Neural crest cell (in vitro differentiated cells): ENCODE measurements around the gene SIPA1L3. TPM values are rescaled to one million over a fixed set of nuclear protein-coding genes. Genes with fewer than 3 reads are reported as not detected.
"Not testable (repeated sequence)": the region's sequence is repeated elsewhere in the genome, so short reads cannot be mapped to it uniquely, and the experiment has no call there.

ENCODE experiments used
- DNase-seq: peaks from one replicate; pipeline ENCODE4 v3.0.0; 2021; ENCODE audit warnings: low read depth, mixed read lengths, low spot score
- H3K27ac Mint-ChIP-seq: one replicate; pipeline ENCODE4 v1.8.0; 2021; ENCODE audit warnings: mild to moderate bottlenecking, mixed read lengths; ENCODE audit not compliant: unreplicated experiment
- H3K27me3 Mint-ChIP-seq: 2 replicates; pipeline ENCODE4 v1.8.0; 2021; ENCODE audit warnings: low read depth, mild to moderate bottlenecking, mixed read lengths
- H3K36me3 Mint-ChIP-seq: 2 replicates; pipeline ENCODE4 v1.8.0; 2021; ENCODE audit warnings: low read depth, mild to moderate bottlenecking, mixed read lengths
- H3K4me1 Mint-ChIP-seq: 2 replicates; pipeline ENCODE4 v1.8.0; 2021; ENCODE audit warnings: mixed read lengths
- H3K4me3 Mint-ChIP-seq: one replicate; pipeline ENCODE4 v1.8.0; 2021; ENCODE audit warnings: mild to moderate bottlenecking, mixed read lengths
- H3K9me3 Mint-ChIP-seq: 2 replicates; pipeline ENCODE4 v1.8.0; 2021; ENCODE audit warnings: mixed read lengths
- CTCF ChIP-seq: fragments of 200-600 bp; sonication (generic); conservative IDR thresholded peaks from 2 replicates; pipeline ENCODE4 v1.5.0; 2021; ENCODE audit warnings: antibody characterized with exemption, mild to moderate bottlenecking
- total RNA-seq: library from RNA; stranded (reverse); gene quantifications from 2 replicates; pipeline ENCODE4 v1.2.1, GENCODE V29; 2021

The SIPA1L3 gene
- total RNA-seq, 1 donor from 2014 or later, result 41.2 TPM

GRCh38 chr19:38227287-38228004 is 320.4 kb downstream of the SIPA1L3 start:
- H3K27ac Mint-ChIP-seq, result no peak overlapping the region
- no peak for DNase-seq
- peak overlapping the region; percentile 76 for H3K4me3 Mint-ChIP-seq
- peaks cover 44% of the 10 kb centered on the region for H3K4me1 Mint-ChIP-seq
- peaks cover 7% of the 10 kb centered on the region for H3K36me3 Mint-ChIP-seq
- no peaks in the 10 kb centered on the region for H3K9me3 Mint-ChIP-seq
- peaks cover 21% of the 10 kb centered on the region for H3K27me3 Mint-ChIP-seq
- TF ChIP-seq CTCF, result no peak

DNA sequence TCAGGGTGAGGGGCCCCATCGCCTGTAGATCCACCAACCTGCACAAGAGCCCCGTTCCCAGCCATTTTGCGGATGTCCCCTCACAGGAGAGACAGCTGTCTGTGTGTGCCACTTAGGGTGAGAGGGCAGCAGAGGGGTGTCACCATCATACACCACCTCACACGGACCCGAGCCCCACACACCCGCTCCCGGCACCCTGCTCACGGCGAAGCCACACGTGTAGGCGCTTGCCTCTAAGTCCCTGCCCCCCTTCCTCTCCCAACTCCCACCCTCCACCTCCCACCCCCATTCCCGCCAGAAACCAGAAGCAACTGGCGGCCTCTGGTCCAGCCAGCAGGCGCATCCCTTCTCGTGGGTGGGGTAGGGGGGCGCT is 321.0 kb downstream of the SIPA1L3 start:
- peak overlapping the region; percentile 76 for H3K4me3 Mint-ChIP-seq
- no peak for TF ChIP-seq CTCF
- H3K4me1 Mint-ChIP-seq, result peaks cover 41% of the 10 kb centered on the region
- DNase-seq, result no peak
- H3K9me3 Mint-ChIP-seq, result no peaks in the 10 kb centered on the region
- H3K36me3 Mint-ChIP-seq, result peaks cover 5% of the 10 kb centered on the region
- peaks cover 24% of the 10 kb centered on the region for H3K27me3 Mint-ChIP-seq
- no peak overlapping the region for H3K27ac Mint-ChIP-seq

- peak; percentile 64 for DNase-seq
- no peaks in the 10 kb centered on the region for H3K36me3 Mint-ChIP-seq
- H3K4me3 Mint-ChIP-seq, result peak overlapping the region; percentile 88
- H3K9me3 Mint-ChIP-seq, result no peaks in the 10 kb centered on the region
- H3K27me3 Mint-ChIP-seq, result peaks cover 25% of the 10 kb centered on the region
- peak overlapping the region; percentile 72 for H3K27ac Mint-ChIP-seq
- TF ChIP-seq CTCF, result no peak
- peaks cover 35% of the 10 kb centered on the region for H3K4me1 Mint-ChIP-seq
These were observed 321.8 kb downstream of the SIPA1L3 start for GRCh38 chr19:38228491-38229439.

DNA sequence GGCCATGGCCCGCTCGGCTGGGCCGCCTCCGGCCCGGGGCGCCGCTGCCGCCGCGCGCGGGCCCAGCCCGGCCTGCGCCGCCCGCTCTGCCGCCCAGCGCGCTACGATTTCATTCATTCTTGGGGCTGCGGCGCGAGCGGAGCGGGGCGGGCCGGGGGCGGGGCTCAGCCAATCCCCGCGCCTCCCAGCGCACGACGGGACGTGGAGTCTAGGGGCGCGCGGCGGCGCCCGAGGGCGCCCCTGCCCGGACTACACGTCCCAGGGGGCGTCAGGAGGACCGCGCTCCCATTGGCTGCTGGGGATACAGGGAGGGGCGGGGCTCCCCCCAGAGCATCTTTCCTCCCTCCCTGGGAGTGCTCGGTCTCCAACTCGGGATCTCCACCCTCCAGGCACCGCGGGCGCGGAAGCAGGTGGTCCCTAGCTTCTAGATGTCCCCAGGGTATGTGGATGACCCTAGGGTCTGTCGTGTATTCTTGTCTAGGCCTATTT is 322.6 kb downstream of the SIPA1L3 start:
- Mint-ChIP-seq H3K4me1 (peaks cover 32% of the 10 kb centered on the region), H3K36me3 (no peaks in the 10 kb centered on the region), H3K27ac (no peak overlapping the region), H3K9me3 (no peaks in the 10 kb centered on the region), H3K4me3 (peak overlapping the region; percentile 85), H3K27me3 (peaks cover 30% of the 10 kb centered on the region)
- peak; percentile 76 for DNase-seq
- TF ChIP-seq CTCF, result no peak

DNA sequence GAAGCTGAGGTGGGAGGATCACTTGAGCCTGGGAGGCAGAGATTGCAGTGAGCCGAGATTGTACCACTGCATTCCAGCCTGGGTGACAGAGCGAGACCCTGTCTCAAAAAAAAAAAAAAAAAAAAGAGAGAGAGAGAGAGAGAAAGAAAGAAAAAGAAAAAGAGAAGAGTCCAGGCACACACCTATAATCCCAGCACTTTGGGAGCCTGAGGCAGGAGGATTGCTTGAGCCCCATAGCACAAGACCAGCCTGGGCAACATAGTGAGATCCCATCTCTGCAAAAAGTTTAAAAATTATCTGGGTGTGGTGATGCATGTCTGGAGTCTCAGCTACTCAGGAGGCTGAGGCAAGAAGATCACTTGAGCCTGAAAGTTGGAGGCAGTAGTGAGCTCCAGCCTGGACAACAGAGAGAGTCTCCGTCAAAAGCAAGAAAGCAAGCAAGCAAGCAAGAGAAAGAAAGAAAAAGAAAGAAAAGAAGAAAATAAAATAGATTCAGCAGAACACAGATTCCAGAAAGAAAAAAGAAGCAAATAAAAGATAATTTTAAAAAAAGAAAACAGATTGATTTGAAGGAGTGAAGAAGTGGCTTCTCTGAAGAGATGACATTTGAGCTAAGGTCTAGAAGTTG is 323.6 kb downstream of the SIPA1L3 start:
- peaks cover 31% of the 10 kb centered on the region for H3K4me1 Mint-ChIP-seq
- H3K27me3 Mint-ChIP-seq, result peaks cover 30% of the 10 kb centered on the region
- peak overlapping the region; percentile 45 for H3K4me3 Mint-ChIP-seq
- not testable (repeated sequence) for H3K9me3 Mint-ChIP-seq, DNase-seq, H3K27ac Mint-ChIP-seq, H3K36me3 Mint-ChIP-seq
